GM23338 (cell line): ENCODE measurements around the gene PPM1F. TPM values are rescaled to one million over a fixed set of nuclear protein-coding genes. Genes with fewer than 3 reads are reported as not detected.
"Not testable (repeated sequence)": the region's sequence is repeated elsewhere in the genome, so short reads cannot be mapped to it uniquely, and the experiment has no call there.

Experiments used
- ATAC-seq: fragments of 200-7000 bp; cut with Tn5 transposase; 3 replicates; pipeline ENCODE4 v1.9.1; 2020
- DNase-seq: peaks from one replicate; pipeline ENCODE4 v3.0.0-alpha.2; 2015; ENCODE audit warnings: low spot score
- H2AFZ ChIP-seq: fragments of 200-600 bp; sonication (generic); 2 replicates; pipeline ENCODE4 v1.8.0; 2016; ENCODE audit warnings: antibody characterized with exemption, mild to moderate bottlenecking, moderate library complexity
- H3F3A ChIP-seq: fragments of 200-600 bp; sonication (generic); replicated peaks from 2 replicates; pipeline ENCODE4 v1.8.0; 2017; ENCODE audit warnings: antibody characterized with exemption, mixed run types, low read depth
- H3K27ac ChIP-seq: fragments of 200-600 bp; sonication (generic); 2 replicates; pipeline ENCODE4 v1.6.1; 2016; ENCODE audit warnings: low read depth
- H3K27me3 ChIP-seq: fragments of 200-600 bp; sonication (generic); 2 replicates; pipeline ENCODE4 v1.8.0; 2016; ENCODE audit warnings: mild to moderate bottlenecking, mixed run types, moderate library complexity; ENCODE audit not compliant: insufficient read depth
- H3K36me3 ChIP-seq: fragments of 200-600 bp; sonication (generic); 2 replicates; pipeline ENCODE4 v1.8.0; 2016; ENCODE audit warnings: mild to moderate bottlenecking; ENCODE audit not compliant: insufficient read depth
- H3K4me1 ChIP-seq: fragments of 200-600 bp; sonication (generic); 2 replicates; pipeline ENCODE4 v1.8.0; 2016; ENCODE audit warnings: mild to moderate bottlenecking, moderate library complexity; ENCODE audit not compliant: insufficient read depth
- H3K4me2 ChIP-seq: fragments of 200-600 bp; sonication (generic); 2 replicates; pipeline ENCODE4 v1.7.1; 2017; ENCODE audit warnings: mixed run types
- H3K4me3 ChIP-seq: fragments of 200-600 bp; sonication (generic); 2 replicates; pipeline ENCODE4 v1.6.1; 2016; ENCODE audit warnings: mixed run types
- H3K79me2 ChIP-seq: fragments of 200-600 bp; sonication (generic); replicated peaks from 2 replicates; pipeline ENCODE4 v1.8.0; 2017; ENCODE audit warnings: mild to moderate bottlenecking; ENCODE audit not compliant: insufficient read depth
- H3K9me2 ChIP-seq: fragments of 200-600 bp; sonication (generic); 2 replicates; pipeline ENCODE4 v1.8.0; 2017; ENCODE audit not compliant: insufficient read depth
- H4K20me1 ChIP-seq: fragments of 200-600 bp; sonication (generic); replicated peaks from 2 replicates; pipeline ENCODE4 v1.8.0; 2017; ENCODE audit warnings: mild to moderate bottlenecking; ENCODE audit not compliant: insufficient read depth
- H3K27ac Mint-ChIP-seq: 2 replicates; pipeline ENCODE4 v1.8.0; 2020; ENCODE audit warnings: inconsistent platforms, mild to moderate bottlenecking, moderate library complexity, mixed read lengths
- H3K27me3 Mint-ChIP-seq: 3 replicates; pipeline ENCODE4 v1.8.0; 2022; ENCODE audit warnings: low read depth, mild to moderate bottlenecking, moderate library complexity, mixed read lengths, inconsistent platforms; ENCODE audit not compliant: insufficient read depth, poor library complexity
- H3K36me3 Mint-ChIP-seq: 3 replicates; pipeline ENCODE4 v1.8.0; 2021; ENCODE audit warnings: low read depth, mild to moderate bottlenecking, inconsistent platforms, moderate library complexity, mixed read lengths
- H3K4me1 Mint-ChIP-seq: 3 replicates; pipeline ENCODE4 v1.8.0; 2020; ENCODE audit warnings: mild to moderate bottlenecking, inconsistent platforms, mixed read lengths
- H3K4me3 Mint-ChIP-seq: 3 replicates; pipeline ENCODE4 v1.8.0; 2021; ENCODE audit warnings: moderate library complexity, mild to moderate bottlenecking, inconsistent platforms, mixed read lengths
- H3K9me3 Mint-ChIP-seq: 3 replicates; pipeline ENCODE4 v1.8.0; 2020; ENCODE audit warnings: moderate library complexity, mild to moderate bottlenecking, inconsistent platforms, mixed read lengths
- REST ChIP-seq: IDR thresholded peaks from one replicate; pipeline ENCODE4 v1.6.1; 2018; ENCODE audit warnings: antibody characterized with exemption; ENCODE audit not compliant: unreplicated experiment
- ZNF331 ChIP-seq: fragments of 250-450 bp; sonication (Bioruptor Pico); IDR thresholded peaks from 2 replicates; pipeline ENCODE4 v1.5.0; 2020; ENCODE audit warnings: low read depth, mild to moderate bottlenecking, moderate library complexity
- ZNF462 ChIP-seq: fragments of 250-450 bp; sonication (Bioruptor Pico); IDR thresholded peaks from 2 replicates; pipeline ENCODE4 v1.5.0; 2020; ENCODE audit warnings: mild to moderate bottlenecking, moderate library complexity
- polyA plus RNA-seq: library from polyadenylated mRNA; unstranded; fragments of >200 nt; fragmentation: Nextera tagmentation; extraction: Ambion mirVana; gene quantifications from 2 replicates; pipeline ENCODE4 v1.2.1, GENCODE V29; 2016
- total RNA-seq: library from RNA; depleted of rRNA; stranded (reverse); fragments of >200 nt; shearing (Covaris generic); gene quantifications from 2 replicates; pipeline ENCODE4 v1.2.3, GENCODE V29; 2014

Gene PPM1F
- total and polyA plus RNA-seq, 2 experiments from 2014 or later = 7.1 to 29.3 TPM

DNA sequence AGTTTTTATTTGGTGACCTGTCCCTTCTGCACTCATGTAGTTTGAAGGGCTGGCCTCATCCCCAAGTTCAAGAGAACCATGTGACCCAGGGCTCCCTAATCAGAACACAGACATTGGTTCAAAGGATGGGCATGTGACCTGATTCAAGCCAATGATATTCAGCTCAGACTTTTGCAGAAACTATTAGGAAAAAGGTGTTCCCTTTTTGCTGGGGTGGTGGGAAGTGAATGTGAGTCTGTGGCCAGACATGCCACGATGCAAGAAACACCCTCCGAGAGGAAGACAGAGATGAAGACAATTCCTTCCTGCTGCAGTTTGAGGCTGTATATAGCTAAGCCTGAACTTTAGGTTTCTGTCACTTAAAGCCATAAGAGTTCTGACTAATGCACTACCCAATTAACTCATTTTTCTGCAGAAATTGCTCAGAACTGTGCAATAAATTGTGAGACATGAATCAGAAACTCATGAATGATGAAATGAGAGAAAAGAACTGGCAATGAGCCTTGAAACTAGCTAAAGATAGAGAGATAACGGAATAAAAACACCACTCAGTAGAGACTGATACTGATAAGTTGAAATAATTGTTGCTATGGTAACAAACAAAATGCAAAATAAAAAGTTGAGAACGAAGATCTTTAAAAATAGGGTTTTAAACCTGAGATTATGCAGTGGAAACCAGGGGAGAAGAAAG is 76.0 kb downstream of the PPM1F start:
- H3K27me3 ChIP-seq = no peaks in the 10 kb centered on the region
- no peak overlapping the region for H3K4me2 ChIP-seq
- H3K27me3 Mint-ChIP-seq = peaks cover 4% of the 10 kb centered on the region
- H2AFZ ChIP-seq = no peak overlapping the region
- H3K4me3 Mint-ChIP-seq = no peak overlapping the region
- no peaks in the 10 kb centered on the region for H3K4me1 Mint-ChIP-seq
- no peak overlapping the region for H3K27ac Mint-ChIP-seq
- DNase-seq (no peak), ATAC-seq (no peak)
- no peaks in the 10 kb centered on the region for H3K79me2 ChIP-seq
- H3K9me3 Mint-ChIP-seq = no peaks in the 10 kb centered on the region
- H3K27ac ChIP-seq = no peak overlapping the region
- no peaks in the 10 kb centered on the region for H3K9me2 ChIP-seq
- no peak overlapping the region for H3K4me3 ChIP-seq
- H3F3A ChIP-seq = no peaks in the 10 kb centered on the region
- H4K20me1 ChIP-seq = no peaks in the 10 kb centered on the region
- no peaks in the 10 kb centered on the region for H3K36me3 Mint-ChIP-seq
- H3K4me1 ChIP-seq = no peaks in the 10 kb centered on the region
- TF ChIP-seq ZNF331 (CRISPR knock-in tag) (no peak), ZNF462 (CRISPR knock-in tag) (no peak), REST (no peak)
- no peaks in the 10 kb centered on the region for H3K36me3 ChIP-seq

- not testable (repeated sequence) for H3K27me3 ChIP-seq, DNase-seq, ATAC-seq, H3K9me3 Mint-ChIP-seq, H3K4me3 Mint-ChIP-seq, H3K4me1 Mint-ChIP-seq, H3K36me3 ChIP-seq, H3K4me2 ChIP-seq, H3K9me2 ChIP-seq, H3K27ac Mint-ChIP-seq, H3K4me3 ChIP-seq, H2AFZ ChIP-seq, H4K20me1 ChIP-seq, H3K27ac ChIP-seq, H3K4me1 ChIP-seq, H3K36me3 Mint-ChIP-seq, H3F3A ChIP-seq, H3K27me3 Mint-ChIP-seq, H3K79me2 ChIP-seq
Observed at GRCh38 chr22:21874953-21875352, 77.7 kb downstream of the PPM1F start.
